Gastroesophageal sphincter (tissue), 4 donors: ENCODE data around the gene CORO6. TPM values are rescaled to one million over a fixed set of nuclear protein-coding genes. Genes with fewer than 3 reads are reported as not detected.
A peak's percentile ranks its signal among the peaks of the same experiment; 100 is the strongest.

Experiments used
- ATAC-seq: fragments of 150-250 bp; one replicate; pipeline ENCODE4 v1.9.1; 2016; ENCODE audit warnings: mild to moderate bottlenecking, moderate library complexity
- H3K27ac ChIP-seq, 4 donors: fragments of 200-600 bp; sonication (generic) in 3 of 4; 1 replicate in 3 of 4; 2 replicates in 1 of 4; pipeline ENCODE4 v1.5.1; 2016 to 2019
- H3K27me3 ChIP-seq: fragments of 200-600 bp; sonication (generic); one replicate; pipeline ENCODE4 v1.5.1; 2019
- H3K36me3 ChIP-seq, 2 donors: fragments of 200-600 bp; sonication (generic); one replicate each; pipeline ENCODE4 v1.5.1; 2019; ENCODE audit warnings: control low read depth in 1 of 2
- H3K4me1 ChIP-seq, 3 donors: fragments of 200-600 bp; sonication (generic); 1 replicate in 2 of 3; 2 replicates in 1 of 3; pipeline ENCODE4 v1.5.1; 2016 to 2019; ENCODE audit warnings: control low read depth in 2 of 3
- H3K4me3 ChIP-seq, 2 donors: fragments of 200-600 bp; sonication (generic); one replicate each; pipeline ENCODE4 v1.5.1; 2019; ENCODE audit warnings: mild to moderate bottlenecking in 1 of 2, moderate library complexity in 1 of 2
- H3K9me3 ChIP-seq, 3 donors: fragments of 200-600 bp; sonication (generic); one replicate each; pipeline ENCODE4 v1.5.1; 2017 to 2019; ENCODE audit warnings: control low read depth in 2 of 3
- CTCF ChIP-seq, 4 experiments: fragments of 200-600 bp in 2 of 4; fragments of 450-650 bp in 2 of 4; sonication (generic) in 1 of 4; IDR thresholded peaks; one replicate each; pipeline ENCODE4 v1.5.1; 2017 to 2019; ENCODE audit warnings: antibody characterized with exemption in 4 of 4, mild to moderate bottlenecking in 2 of 4, moderate library complexity in 2 of 4
- EP300 ChIP-seq: sonication (generic); formaldehyde crosslinking; IDR thresholded peaks from one replicate; pipeline ENCODE4 v1.6.1; 2017; ENCODE audit warnings: antibody characterized with exemption, mild to moderate bottlenecking
- POLR2A ChIP-seq, 2 donors: fragments of 450-650 bp; IDR thresholded peaks; one replicate each; pipeline ENCODE4 v1.6.1; 2017; ENCODE audit warnings: antibody characterized with exemption in 2 of 2, mild to moderate bottlenecking in 2 of 2, moderate library complexity in 1 of 2
- POLR2AphosphoS5 ChIP-seq: sonication (generic); formaldehyde crosslinking; IDR thresholded peaks from one replicate; pipeline ENCODE4 v1.6.1; 2017; ENCODE audit warnings: antibody characterized with exemption
- WGBS, 2 donors: methylation state at CpG; one replicate each; pipeline ENCODE4 v1.1.5; 2018; ENCODE audit warnings: low coverage in 1 of 2; 5-methylcytosine and 5-hydroxymethylcytosine counted together
- total RNA-seq, 4 donors: library from RNA; depleted of rRNA; stranded (reverse); fragments of >200 nt; gene quantifications; one replicate each; pipeline ENCODE4 v1.1.0, GENCODE V29; 2016

Gene CORO6
- total RNA-seq, 4 donors from 2014 or later = 18.1 to 138 (median 39.4) TPM

GRCh38 chr17:29577385-29578211 lies 45.1 kb downstream of the CORO6 start:
- no CpG with 5 or more reads among the region's 22 CpGs for WGBS, 2 donors
- H3K27ac ChIP-seq = peak overlapping the region in 3 of 4 donors; percentile 10 to 35 (median 12)
- TF ChIP-seq CTCF (IDR thresholded peaks at IDR 0.05) (no peak), POLR2AphosphoS5 (no peak), POLR2A (IDR thresholded peaks at IDR 0.05) (no peak), EP300 (no peak)
- H3K4me3 ChIP-seq = no peak overlapping the region
- no peak for ATAC-seq
- no peaks in the 10 kb centered on the region for H3K9me3 ChIP-seq
- H3K4me1 ChIP-seq = peaks cover 0 to 54% (median 11%) of the 10 kb centered on the region in 3 donors
- H3K36me3 ChIP-seq = peaks cover 0 to 93% of the 10 kb centered on the region in 2 donors
- no peaks in the 10 kb centered on the region for H3K27me3 ChIP-seq

- peaks cover 0 to 54% (median 15%) of the 10 kb centered on the region in 3 donors for H3K4me1 ChIP-seq
These were observed 45.7 kb downstream of the CORO6 start for GRCh38 chr17:29577001-29577370.

GRCh38 chr17:29576214-29577000 lies 46.3 kb downstream of the CORO6 start:
- TF ChIP-seq CTCF (IDR thresholded peaks at IDR 0.05) = no peak
- TF ChIP-seq POLR2A (IDR thresholded peaks at IDR 0.05) = no peak
- no peak for TF ChIP-seq POLR2AphosphoS5
- H3K27me3 ChIP-seq = no peaks in the 10 kb centered on the region
- WGBS, 2 donors = no CpG with 5 or more reads among the region's 37 CpGs

More at GRCh38 chr17:29577001-29577370, 45.7 kb downstream of the CORO6 start:
- Histone ChIP-seq H3K4me3 (no peak overlapping the region), H3K27me3 (no peaks in the 10 kb centered on the region), H3K9me3 (no peaks in the 10 kb centered on the region), H3K27ac (peak overlapping the region in 2 of 4 donors; percentile 12 to 35), H3K36me3 (peaks cover 0 to 89% of the 10 kb centered on the region in 2 donors)
- 94% methylated on average over 7 of the region's 9 CpGs; no CpG with 5 or more reads in 1 of the 2 donors for WGBS, 2 donors
- TF ChIP-seq POLR2A (IDR thresholded peaks at IDR 0.05) = no peak
- TF ChIP-seq POLR2AphosphoS5 = no peak
- no peak for TF ChIP-seq CTCF (IDR thresholded peaks at IDR 0.05)
- TF ChIP-seq EP300 = no peak
- no peak for ATAC-seq

GRCh38 chr17:29575511-29576213 lies 47.0 kb downstream of the CORO6 start:
- WGBS, 2 donors = 60% methylated on average over 1 of the region's 28 CpGs; no CpG with 5 or more reads in 1 of the 2 donors
- H3K36me3 ChIP-seq = peaks cover 0 to 81% of the 10 kb centered on the region in 2 donors
- no peak for TF ChIP-seq POLR2A (IDR thresholded peaks at IDR 0.05)
- no peak for TF ChIP-seq CTCF (IDR thresholded peaks at IDR 0.05)
- TF ChIP-seq EP300 = no peak
- TF ChIP-seq POLR2AphosphoS5 = no peak

More at GRCh38 chr17:29576214-29577000, 46.3 kb downstream of the CORO6 start:
- H3K27ac ChIP-seq = no peak overlapping the region
- H3K9me3 ChIP-seq = no peaks in the 10 kb centered on the region
- H3K4me3 ChIP-seq = no peak overlapping the region
- peaks cover 0 to 54% (median 15%) of the 10 kb centered on the region in 3 donors for H3K4me1 ChIP-seq
- no peak for ATAC-seq
- peaks cover 0 to 88% of the 10 kb centered on the region in 2 donors for H3K36me3 ChIP-seq

More at GRCh38 chr17:29575511-29576213, 47.0 kb downstream of the CORO6 start:
- Histone ChIP-seq H3K27ac (no peak overlapping the region), H3K9me3 (no peaks in the 10 kb centered on the region), H3K4me3 (no peak overlapping the region), H3K4me1 (peaks cover 0 to 54% (median 15%) of the 10 kb centered on the region in 3 donors), H3K27me3 (no peaks in the 10 kb centered on the region)
- ATAC-seq = no peak
